Measurements from ENCODE around the gene LAMA1.

LAMA1 gene

DNA sequence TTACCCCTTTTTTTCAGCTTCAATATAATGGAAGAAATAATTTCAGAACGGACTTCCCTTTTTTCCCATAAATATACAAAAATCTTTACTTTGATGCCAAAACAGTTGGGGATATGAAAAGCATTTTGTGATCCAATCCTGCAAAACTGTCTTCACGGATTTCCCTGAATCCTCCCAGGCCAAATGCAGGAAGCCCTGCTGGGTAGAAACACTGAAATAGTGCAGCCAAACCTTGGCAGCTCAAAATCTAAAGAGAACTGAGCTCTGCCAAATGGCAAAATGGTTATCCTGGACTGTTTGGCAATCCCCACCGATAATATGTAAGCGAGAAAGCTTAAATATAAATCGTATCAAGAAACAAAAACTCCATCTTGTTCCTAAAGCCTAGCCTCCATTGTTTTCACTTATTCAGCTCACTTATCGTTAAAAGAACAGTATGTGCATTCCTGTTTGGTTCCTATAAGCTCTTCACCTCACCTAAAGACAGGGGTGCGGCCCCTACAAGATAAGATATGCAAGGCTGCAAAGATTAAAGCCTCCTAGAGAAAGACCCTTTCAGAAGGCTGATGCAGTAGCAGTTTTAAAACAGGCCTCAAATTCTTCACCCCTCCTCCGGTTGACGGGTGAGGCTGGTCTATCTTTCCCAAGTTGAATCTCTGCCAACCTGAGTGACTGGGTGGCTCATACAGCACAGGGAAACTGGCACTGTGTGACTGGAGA lies 48.6 kb downstream of the LAMA1 start:
- TF ChIP-seq, protein P1, sequence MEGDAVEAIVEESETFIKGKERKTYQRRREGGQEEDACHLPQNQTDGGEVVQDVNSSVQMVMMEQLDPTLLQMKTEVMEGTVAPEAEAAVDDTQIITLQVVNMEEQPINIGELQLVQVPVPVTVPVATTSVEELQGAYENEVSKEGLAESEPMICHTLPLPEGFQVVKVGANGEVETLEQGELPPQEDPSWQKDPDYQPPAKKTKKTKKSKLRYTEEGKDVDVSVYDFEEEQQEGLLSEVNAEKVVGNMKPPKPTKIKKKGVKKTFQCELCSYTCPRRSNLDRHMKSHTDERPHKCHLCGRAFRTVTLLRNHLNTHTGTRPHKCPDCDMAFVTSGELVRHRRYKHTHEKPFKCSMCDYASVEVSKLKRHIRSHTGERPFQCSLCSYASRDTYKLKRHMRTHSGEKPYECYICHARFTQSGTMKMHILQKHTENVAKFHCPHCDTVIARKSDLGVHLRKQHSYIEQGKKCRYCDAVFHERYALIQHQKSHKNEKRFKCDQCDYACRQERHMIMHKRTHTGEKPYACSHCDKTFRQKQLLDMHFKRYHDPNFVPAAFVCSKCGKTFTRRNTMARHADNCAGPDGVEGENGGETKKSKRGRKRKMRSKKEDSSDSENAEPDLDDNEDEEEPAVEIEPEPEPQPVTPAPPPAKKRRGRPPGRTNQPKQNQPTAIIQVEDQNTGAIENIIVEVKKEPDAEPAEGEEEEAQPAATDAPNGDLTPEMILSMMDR (conservative IDR thresholded peaks at IDR 0.05; ENCODE audit: low read length): no peak
- no peak for DNase-seq (ENCODE audit: low read depth)
- H3K4me3 ChIP-seq (ENCODE audit: low read length): no peak overlapping the region

DNA sequence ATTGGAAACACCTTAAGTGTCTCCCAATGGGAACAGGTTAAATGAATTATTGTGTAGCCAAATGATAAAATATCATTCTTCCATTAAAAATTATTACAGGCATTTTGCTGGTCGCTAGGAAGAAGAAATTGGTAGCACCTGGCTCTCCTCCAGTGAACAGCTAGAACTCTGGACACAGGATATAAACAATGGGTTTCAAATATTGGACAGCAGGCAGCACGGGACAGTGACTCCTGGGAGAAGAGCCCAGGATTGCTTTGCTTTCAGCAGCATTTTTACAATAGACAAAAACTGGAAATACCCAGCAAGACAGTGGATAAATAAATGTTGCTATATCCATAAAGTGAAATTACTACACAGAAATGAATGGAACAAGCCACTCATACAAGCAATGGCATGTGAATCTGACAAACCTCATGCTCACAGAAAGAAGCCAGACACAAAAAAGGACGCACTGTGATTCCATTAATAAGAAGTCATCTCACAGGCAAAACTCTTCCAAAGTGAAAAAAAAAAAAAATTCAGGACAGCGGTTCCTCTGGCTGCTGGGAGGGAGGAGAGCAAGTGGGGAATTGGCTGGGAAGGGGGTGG lies 50.5 kb downstream of the LAMA1 start:
- no peak overlapping the region for H3K4me3 ChIP-seq (ENCODE audit: low read length)
- TF ChIP-seq, protein P1 (conservative IDR thresholded peaks at IDR 0.05; ENCODE audit: low read length): no peak
- DNase-seq (ENCODE audit: low read depth): no peak

DNA sequence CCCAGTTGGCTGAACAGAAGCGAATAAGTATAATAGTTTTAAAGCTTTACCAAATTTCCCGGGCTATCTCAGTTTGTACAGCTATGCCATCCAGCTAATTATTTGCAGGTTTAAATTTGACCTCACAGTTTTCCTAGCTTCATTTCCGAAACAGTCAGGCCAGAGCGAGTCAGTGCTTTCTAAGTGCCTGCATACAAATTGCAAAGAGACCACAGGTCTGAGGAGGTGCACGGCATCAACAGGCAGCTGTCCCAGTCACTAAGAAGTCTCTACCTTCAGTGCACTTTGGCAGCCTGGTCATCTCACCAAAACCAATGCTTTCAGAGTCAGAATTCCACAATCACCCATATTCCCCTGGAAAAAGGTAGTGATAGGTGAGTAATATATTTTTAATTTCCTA lies 51.9 kb downstream of the LAMA1 start:
- no peak overlapping the region for H3K4me3 ChIP-seq (ENCODE audit: low read length)
- no peak for DNase-seq (ENCODE audit: low read depth)
- TF ChIP-seq, protein P1 (conservative IDR thresholded peaks at IDR 0.05; ENCODE audit: low read length): no peak

DNA sequence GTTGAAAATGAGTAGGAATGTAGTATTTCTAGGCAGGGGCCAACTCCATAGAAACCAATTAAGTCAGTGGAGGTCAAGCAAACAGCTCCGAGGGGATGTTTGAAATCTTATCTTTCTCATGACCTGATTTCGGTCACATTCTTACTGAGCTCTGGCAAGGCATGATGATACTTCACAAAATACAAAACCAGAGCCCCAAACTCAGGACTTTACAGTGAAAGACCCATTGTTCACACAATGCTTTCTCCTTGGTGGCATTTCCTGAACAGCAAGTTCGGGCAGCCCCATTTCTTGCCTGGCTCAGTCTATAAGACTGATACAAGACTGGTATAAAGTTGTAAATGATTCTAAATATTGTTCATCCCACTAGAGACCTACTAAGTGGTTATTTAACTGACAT lies 53.3 kb downstream of the LAMA1 start:
- TF ChIP-seq, protein P1 (conservative IDR thresholded peaks at IDR 0.05; ENCODE audit: low read length): no peak
- H3K4me3 ChIP-seq (ENCODE audit: low read length): no peak overlapping the region
- DNase-seq (ENCODE audit: low read depth): no peak

DNA sequence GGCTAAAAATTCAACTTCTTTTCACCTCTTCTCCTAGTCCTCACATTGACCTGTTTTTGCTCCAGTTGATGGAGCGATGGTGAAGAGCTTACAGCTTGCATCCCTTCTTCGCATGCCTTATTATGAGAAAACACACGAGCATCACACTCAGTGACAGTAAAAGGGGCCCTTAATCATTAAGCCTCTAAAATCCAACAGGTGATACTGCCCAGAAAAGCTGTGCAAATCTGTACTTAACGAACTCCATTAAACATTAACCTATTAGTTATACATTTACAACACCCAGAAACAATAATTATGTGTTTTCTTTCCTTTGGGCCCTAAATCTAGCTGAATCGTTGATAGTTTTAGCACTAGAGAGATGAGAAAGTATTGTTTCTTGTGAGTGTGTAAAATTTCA lies 54.8 kb downstream of the LAMA1 start:
- DNase-seq (ENCODE audit: low read depth): no peak
- TF ChIP-seq, protein P1 (conservative IDR thresholded peaks at IDR 0.05; ENCODE audit: low read length): no peak
- H3K4me3 ChIP-seq (ENCODE audit: low read length): no peak overlapping the region

DNA sequence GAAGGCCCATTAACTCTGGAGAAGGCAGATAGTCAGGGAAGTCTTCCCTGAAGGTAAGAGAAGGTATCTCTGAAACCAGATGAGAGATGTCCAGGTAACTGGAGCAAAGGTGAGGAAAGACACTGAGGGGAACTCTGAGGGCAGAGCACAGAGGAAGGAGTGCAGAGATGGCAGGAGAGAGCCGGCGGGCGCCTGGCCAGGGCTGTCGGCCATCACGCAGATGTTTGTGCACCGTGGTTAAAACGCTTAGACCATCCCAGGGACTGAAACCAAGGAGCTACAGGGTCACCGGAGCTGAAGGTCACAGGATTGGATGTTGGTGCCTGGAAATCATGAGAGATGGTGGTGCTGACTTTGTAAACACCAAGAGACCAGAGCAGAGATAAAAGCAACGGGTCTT lies 55.4 kb downstream of the LAMA1 start:
- no peak overlapping the region for H3K4me3 ChIP-seq (ENCODE audit: low read length)
- no peak for DNase-seq (ENCODE audit: low read depth)
- TF ChIP-seq, protein P1 (conservative IDR thresholded peaks at IDR 0.05; ENCODE audit: low read length): no peak

DNA sequence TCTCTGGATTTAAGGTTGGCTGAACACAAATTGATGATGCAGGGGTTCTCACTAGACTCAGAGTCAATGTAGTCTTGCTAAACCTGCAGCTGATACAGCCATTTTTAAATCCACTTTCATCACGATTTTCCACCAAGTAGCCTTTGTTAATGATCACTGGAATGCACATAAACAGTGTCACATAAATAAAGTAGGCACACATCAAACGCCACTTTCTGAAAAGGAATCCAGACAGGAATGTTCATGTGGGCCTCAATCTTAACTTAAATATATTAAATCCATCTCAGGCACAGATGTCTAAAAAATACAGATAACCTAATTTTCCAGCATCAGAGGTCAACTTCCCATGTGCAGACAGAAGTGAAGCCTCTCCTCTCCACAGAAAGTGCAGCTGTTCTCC lies 58.3 kb downstream of the LAMA1 start:
- no peak for DNase-seq (ENCODE audit: low read depth)
- TF ChIP-seq, protein P1 (conservative IDR thresholded peaks at IDR 0.05; ENCODE audit: low read length): no peak
- no peak overlapping the region for H3K4me3 ChIP-seq (ENCODE audit: low read length)
